ENCODE results near the gene OVOL2. TPM values are rescaled to one million over a fixed set of nuclear protein-coding genes. Genes with fewer than 3 reads are reported as not detected.
"Not testable (repeated sequence)": the region's sequence is repeated elsewhere in the genome, so short reads cannot be mapped to it uniquely, and the experiment has no call there.

Gene OVOL2
- total and polyA plus RNA-seq, 8 donors: 5.8 to 10.5 (median 7.9) TPM

DNA sequence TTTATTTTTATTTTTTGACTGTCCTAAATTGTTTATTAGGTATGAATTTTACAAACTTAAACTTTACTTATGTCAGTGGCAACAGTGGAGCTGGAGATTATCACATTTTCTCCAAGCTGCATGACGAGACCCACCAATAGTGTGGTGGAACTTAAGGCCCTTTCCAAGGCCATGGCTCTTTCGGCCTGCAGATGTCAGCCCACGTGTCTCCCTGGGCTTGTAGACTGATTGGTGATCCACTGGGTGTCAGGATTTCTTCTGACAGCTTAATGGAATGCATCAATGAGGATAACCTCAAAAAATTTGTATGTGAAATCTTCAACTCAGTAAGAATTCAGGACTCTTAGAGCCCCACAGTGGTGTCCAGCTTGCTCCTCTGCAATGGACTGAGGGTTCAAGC is 32.3 kb upstream of the OVOL2 start:
- DNase-seq (no peak), ATAC-seq (no peak)
- no peaks in the 10 kb centered on the region for H3K36me3 ChIP-seq
- no peak overlapping the region for H3K4me3 ChIP-seq
- intact Hi-C loops (cut with DNase I): no loop called here
- H3K9me3 ChIP-seq: no peaks in the 10 kb centered on the region
- TF ChIP-seq, protein P1, sequence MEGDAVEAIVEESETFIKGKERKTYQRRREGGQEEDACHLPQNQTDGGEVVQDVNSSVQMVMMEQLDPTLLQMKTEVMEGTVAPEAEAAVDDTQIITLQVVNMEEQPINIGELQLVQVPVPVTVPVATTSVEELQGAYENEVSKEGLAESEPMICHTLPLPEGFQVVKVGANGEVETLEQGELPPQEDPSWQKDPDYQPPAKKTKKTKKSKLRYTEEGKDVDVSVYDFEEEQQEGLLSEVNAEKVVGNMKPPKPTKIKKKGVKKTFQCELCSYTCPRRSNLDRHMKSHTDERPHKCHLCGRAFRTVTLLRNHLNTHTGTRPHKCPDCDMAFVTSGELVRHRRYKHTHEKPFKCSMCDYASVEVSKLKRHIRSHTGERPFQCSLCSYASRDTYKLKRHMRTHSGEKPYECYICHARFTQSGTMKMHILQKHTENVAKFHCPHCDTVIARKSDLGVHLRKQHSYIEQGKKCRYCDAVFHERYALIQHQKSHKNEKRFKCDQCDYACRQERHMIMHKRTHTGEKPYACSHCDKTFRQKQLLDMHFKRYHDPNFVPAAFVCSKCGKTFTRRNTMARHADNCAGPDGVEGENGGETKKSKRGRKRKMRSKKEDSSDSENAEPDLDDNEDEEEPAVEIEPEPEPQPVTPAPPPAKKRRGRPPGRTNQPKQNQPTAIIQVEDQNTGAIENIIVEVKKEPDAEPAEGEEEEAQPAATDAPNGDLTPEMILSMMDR (IDR thresholded peaks at IDR 0.05): no peak
- H3K27ac ChIP-seq: no peak overlapping the region
- H3K27me3 ChIP-seq: peaks cover 0 to 11% of the 10 kb centered on the region in 2 donors
- H3K4me1 ChIP-seq: no peaks in the 10 kb centered on the region

DNA sequence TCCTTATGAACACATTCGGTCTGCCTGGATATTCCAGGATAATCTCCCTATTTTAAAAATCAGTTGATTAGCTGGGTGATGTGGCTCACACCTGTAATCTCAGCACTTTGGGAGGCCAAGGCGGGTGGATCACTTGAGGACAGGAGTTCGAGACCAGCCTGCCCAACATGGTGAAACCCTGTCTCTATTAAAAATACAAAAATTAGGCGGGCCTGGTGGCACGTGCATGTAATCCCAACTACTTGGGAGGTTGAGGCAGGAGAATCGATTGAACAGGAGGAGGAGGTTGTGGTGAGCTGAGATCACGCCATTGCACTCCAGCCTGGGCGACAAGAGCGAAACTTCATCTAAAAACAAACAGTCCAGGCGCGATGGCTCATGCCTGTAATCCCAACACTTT is 31.1 kb upstream of the OVOL2 start:
- H3K4me1 ChIP-seq; intact Hi-C loops (cut with DNase I); DNase-seq; H3K27ac ChIP-seq; H3K9me3 ChIP-seq; H3K36me3 ChIP-seq; H3K4me3 ChIP-seq; ATAC-seq: not testable (repeated sequence)
- H3K27me3 ChIP-seq: peaks cover 0 to 11% of the 10 kb centered on the region in 2 donors

DNA sequence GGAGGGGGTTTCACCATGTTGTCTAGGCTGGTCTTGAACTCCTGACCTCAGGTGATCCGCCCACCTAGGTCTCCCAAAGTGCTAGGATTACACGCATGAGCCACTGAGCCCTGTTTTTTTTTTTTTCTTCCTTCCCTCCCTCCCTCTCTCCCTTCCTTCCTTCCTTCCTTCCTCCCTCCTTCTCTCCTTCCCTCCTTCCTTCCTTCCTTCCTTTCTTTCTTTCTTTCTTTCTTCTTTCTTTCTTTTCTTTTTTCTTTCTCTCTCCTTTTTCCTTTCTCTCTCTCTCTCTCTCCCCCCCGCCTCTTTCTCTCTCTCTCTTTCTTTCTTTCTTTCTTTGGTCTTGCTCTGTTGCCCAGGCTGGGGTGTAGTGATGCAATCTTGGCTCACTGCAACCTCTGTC is 30.6 kb upstream of the OVOL2 start:
- DNase-seq; H3K4me1 ChIP-seq; H3K4me3 ChIP-seq; H3K9me3 ChIP-seq; intact Hi-C loops (cut with DNase I); H3K27ac ChIP-seq; ATAC-seq; H3K36me3 ChIP-seq: not testable (repeated sequence)
- peaks cover 0 to 11% of the 10 kb centered on the region in 2 donors for H3K27me3 ChIP-seq

DNA sequence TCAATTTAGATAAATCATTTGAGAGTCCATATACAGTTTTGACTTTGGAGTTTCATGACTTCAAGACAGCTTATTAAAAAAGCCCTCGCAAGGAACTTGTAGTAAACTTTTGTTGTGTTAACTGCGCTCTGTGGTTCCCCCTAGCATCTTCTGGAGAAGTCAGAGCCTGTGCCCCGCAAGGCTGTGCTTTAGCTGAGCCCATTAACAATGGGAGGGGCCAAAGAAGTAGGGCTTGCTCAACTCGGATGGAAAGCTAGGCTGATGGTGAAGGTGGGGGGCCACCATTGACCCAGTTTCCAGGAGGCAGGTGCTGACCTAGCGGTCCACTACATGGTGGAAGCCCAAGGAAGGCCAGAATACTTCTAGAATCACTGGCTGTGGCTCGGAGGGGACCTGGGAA is 29.3 kb upstream of the OVOL2 start:
- H3K27me3 ChIP-seq: no peaks in the 10 kb centered on the region
- intact Hi-C loops (cut with DNase I): no loop called here
- TF ChIP-seq, protein P1 (IDR thresholded peaks at IDR 0.05): no peak

DNA sequence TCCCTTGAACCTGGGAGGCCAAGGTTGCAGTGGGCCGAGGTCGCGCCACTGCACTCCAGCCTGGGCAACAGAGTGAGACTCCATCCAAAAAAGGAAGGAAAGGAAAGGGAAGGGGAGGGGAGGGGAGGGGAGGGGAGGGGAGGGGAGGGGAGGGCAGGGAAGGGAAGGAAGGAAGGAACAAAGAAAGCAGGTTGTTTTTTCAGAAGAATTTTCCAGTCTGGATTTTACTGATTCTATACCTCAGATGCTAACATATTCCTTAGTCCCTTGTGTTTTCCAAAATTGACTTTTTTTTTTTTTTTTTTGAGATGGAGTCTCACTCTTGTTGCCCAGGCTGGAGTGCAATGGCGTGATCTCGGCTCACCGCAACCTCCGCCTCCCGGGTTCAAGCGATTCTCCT is 23.1 kb upstream of the OVOL2 start:
- DNase-seq; H3K9me3 ChIP-seq; H3K27me3 ChIP-seq; intact Hi-C loops (cut with DNase I); ATAC-seq; H3K36me3 ChIP-seq; H3K4me3 ChIP-seq; H3K27ac ChIP-seq; H3K4me1 ChIP-seq: not testable (repeated sequence)

More for the DNA sequence above, 29.3 kb upstream of the OVOL2 start:
- Histone ChIP-seq H3K4me1 (no peaks in the 10 kb centered on the region), H3K36me3 (no peaks in the 10 kb centered on the region), H3K4me3 (no peak overlapping the region), H3K9me3 (no peaks in the 10 kb centered on the region), H3K27ac (no peak overlapping the region)
- no peak for ATAC-seq
- no peak for DNase-seq

DNA sequence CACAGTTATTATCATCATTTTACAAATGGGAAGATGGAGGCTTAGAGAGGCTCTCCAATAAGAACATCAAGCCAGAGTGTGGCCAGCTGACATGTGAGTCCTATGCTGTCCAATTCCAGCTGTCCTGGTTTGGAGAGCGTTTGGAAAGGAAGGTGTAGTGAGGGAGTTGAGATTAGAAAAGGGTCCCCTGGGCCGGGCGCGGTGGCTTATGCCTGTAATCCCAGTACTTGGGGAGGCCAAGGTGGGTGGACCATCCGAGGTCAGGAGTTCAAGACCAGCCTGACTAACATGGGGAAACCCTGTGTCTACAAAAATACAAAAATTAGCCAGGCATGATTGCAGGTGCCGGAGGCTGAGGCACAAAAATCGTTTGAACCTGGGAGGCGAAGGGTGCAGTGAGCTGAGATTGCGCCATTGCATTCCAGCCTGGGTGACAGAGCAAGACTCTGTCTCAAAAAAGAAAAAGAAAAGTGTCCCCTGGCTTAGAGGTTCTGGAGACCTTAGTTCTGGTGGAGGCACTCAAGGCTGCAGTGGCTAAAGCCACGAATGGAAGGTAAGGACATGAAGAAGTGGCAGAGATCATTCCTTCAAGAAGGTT is 22.1 kb upstream of the OVOL2 start:
- intact Hi-C loops (cut with DNase I): no loop called here

More for the DNA sequence above, 22.1 kb upstream of the OVOL2 start:
- no peak for DNase-seq
- Histone ChIP-seq H3K9me3 (no peaks in the 10 kb centered on the region), H3K27me3 (peaks cover 0 to 14% of the 10 kb centered on the region in 2 donors), H3K36me3 (no peaks in the 10 kb centered on the region), H3K4me1 (no peaks in the 10 kb centered on the region), H3K4me3 (no peak overlapping the region), H3K27ac (no peak overlapping the region)
- ATAC-seq: no peak
- TF ChIP-seq, protein P1 (IDR thresholded peaks at IDR 0.05): no peak
